Measurements from ENCODE around the gene IRF5.

GRCh38 chr7:128997181-128997580 lies 59.5 kb downstream of the IRF5 start:
- TF ChIP-seq EZH2 (optimal IDR thresholded peaks at IDR 0.05; ENCODE audit: low read depth, low read length) (no peak), CTCF (IDR thresholded peaks at IDR 0.05; ENCODE audit: low read length) (no peak), EZH2phosphoT487 (IDR thresholded peaks at IDR 0.05; ENCODE audit: low read length) (no peak)

All from MM.1S (cell line).